ENCODE measurements around the gene DTNBP1.

- no peak for TF ChIP-seq CTCF (IDR thresholded peaks at IDR 0.05; ENCODE audit: control extremely low read depth in 1 of 3, insufficient read depth in 1 of 3, low read depth in 1 of 3, low read length in 3 of 3)
- TF ChIP-seq SP1 (IDR thresholded peaks at IDR 0.05; ENCODE audit: low read depth, low read length), result no peak
- no peak for TF ChIP-seq POLR2A (IDR thresholded peaks at IDR 0.05; ENCODE audit: control extremely low read depth in 1 of 2, low read depth in 2 of 2, low read length in 2 of 2)
- no peak for TF ChIP-seq SUZ12 (IDR thresholded peaks at IDR 0.05; ENCODE audit: low read length)
- no peak for TF ChIP-seq HDAC2 (IDR thresholded peaks at IDR 0.05; ENCODE audit: borderline replicate concordance in 1 of 2, low read depth in 2 of 2, low read length in 2 of 2)
- TF ChIP-seq MAFK (IDR thresholded peaks at IDR 0.05; ENCODE audit: low read depth, low read length), result no peak
- no peak for TF ChIP-seq RXRA (IDR thresholded peaks at IDR 0.05; ENCODE audit: insufficient read depth, low read depth, low read length)
Measured at GRCh38 chr6:15673666-15674065, 10.8 kb upstream of the DTNBP1 start.
